Choroid plexus epithelial cell (primary cell): Measurements from ENCODE around the gene COL9A3.

Source experiments
- DNase-seq: peaks from one replicate; pipeline ENCODE4 v3.0.0-alpha.2; 2010; ENCODE audit warnings: low read depth
- H3K4me3 ChIP-seq: 2 replicates; pipeline ENCODE4 v1.5.1; 2011; ENCODE audit warnings: low read depth, mild to moderate bottlenecking, control low read depth, low read length, moderate library complexity
- TF ChIP-seq, protein P1 (sequence below): conservative IDR thresholded peaks from 2 replicates; pipeline ENCODE4 v1.5.1; 2011; ENCODE audit warnings: low read depth, mild to moderate bottlenecking, control low read depth, inconsistent platforms, low read length, moderate library complexity

Gene COL9A3

DNA sequence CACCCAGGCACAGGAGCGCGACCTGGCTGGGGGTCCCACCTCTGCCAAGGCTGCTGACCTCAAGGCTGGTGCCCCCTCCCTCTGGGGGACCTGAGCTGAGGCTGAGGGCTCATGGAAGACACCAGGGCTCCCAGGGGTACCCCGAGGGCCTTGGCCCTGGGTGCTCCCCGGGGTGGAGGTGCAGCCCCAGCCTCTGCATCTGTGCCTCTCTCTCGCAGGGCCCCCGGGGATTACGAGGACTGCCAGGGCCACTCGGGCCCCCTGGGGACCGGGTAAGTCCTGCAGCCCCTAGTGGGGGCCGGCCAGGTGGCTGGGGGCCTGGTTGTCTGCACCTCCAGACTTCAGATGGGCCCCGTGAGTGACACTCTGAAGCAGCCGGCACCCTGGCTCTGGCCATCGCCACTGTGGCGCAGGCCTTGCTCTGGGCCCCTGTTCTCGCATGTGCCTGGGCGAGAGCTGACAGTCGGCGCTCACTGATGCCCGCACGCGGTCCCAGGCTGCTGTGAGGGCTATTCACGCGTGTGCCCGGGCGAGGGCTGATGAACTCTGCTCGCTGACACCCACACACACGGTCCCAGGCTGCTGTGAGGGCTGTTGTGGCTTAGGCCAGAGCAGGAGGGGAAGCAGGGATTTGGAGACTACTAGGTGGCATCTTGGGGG is 9.3 kb downstream of the COL9A3 start:
- TF ChIP-seq, protein P1, sequence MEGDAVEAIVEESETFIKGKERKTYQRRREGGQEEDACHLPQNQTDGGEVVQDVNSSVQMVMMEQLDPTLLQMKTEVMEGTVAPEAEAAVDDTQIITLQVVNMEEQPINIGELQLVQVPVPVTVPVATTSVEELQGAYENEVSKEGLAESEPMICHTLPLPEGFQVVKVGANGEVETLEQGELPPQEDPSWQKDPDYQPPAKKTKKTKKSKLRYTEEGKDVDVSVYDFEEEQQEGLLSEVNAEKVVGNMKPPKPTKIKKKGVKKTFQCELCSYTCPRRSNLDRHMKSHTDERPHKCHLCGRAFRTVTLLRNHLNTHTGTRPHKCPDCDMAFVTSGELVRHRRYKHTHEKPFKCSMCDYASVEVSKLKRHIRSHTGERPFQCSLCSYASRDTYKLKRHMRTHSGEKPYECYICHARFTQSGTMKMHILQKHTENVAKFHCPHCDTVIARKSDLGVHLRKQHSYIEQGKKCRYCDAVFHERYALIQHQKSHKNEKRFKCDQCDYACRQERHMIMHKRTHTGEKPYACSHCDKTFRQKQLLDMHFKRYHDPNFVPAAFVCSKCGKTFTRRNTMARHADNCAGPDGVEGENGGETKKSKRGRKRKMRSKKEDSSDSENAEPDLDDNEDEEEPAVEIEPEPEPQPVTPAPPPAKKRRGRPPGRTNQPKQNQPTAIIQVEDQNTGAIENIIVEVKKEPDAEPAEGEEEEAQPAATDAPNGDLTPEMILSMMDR, result no peak
- DNase-seq, result no peak
- H3K4me3 ChIP-seq, result no peak overlapping the region

DNA sequence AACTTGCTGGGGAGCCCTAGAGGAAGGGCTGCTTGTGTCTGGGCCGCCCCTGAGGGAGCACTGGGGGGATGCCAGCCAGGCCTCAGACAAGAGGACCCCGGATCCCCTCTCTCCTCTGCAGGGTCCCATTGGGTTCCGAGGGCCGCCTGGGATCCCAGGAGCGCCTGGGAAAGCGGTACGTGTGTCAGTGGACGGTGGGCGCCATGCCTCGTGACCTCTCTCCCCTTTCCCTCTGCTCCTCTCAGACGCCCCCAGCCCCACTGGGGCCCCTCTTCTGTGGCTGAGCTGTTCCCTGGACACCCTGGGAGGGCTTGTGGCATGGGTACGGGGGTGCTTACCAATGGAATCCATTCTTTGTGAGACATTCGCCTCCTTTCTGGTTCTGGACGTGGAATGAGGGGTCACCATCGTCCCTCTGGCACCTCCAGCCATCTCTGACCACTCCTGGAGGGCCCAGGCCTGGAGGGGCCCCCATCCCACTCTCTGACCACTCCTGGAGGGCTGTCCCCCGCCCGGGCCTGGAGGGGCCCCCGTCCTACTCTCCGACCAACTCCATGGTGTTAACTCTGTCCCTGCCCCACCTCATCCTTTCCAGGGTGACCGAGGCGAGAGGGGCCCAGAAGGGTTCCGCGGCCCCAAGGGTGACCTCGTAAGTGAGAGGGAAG is 9.9 kb downstream of the COL9A3 start:
- H3K4me3 ChIP-seq, result no peak overlapping the region
- no peak for DNase-seq
- TF ChIP-seq, protein P1, result no peak

DNA sequence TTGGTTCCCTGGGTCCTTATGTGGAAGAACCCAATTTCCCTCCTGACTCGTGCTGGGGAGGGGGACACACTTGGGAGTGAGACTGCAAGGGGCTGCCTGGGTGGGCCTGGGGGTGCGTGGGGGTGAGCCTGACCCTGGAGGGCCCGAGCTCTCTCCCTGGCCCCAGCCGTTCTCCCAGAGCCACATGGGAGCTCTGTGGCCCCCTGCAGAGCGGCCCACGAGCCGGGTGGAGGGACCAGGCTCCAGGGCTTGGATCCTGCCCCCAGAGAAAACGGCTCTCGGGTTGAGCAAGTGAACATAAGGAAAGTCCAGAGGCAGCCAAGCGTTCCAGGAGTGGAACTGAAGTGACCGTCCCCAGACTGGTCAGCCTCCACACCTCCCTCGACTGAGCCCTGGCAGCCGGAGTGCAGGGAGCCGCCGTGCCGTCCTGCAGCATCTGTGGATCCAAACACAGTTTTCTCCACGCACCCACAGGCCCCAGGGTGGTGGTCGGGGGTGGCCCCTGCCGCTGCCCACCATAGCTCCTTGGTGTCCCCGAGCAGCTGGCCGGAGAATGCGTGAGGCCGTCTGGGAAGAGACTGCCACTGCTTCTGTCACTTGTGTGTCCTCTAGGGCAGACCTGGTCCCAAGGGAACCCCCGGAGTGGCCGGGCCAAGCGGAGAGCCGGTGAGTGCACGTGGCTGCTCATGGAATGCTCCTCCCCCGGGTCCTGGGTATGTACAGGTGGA is 10.6 kb downstream of the COL9A3 start:
- TF ChIP-seq, protein P1, result no peak
- no peak for DNase-seq
- H3K4me3 ChIP-seq, result no peak overlapping the region

DNA sequence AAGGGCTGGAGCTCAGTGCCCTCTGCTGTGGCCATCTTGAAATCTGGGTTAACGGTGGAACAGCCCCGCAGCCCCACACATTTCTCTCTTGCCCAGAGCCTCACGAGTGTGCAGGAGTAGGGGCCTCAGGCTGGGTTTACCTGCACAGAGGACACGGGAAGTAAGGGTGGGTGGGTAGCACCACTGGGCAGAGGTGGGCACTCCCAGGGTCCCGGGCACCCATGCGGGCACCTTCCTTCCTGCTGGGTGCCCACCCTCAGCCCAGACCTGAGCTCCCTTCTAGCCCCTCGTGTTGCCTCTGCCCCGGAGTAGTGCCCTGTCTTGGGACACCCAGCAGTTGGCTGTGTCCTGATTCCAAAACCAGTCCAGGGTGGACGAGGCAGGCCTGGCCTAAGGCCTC is 11.2 kb downstream of the COL9A3 start:
- DNase-seq, result no peak
- TF ChIP-seq, protein P1, result no peak
- no peak overlapping the region for H3K4me3 ChIP-seq

- H3K4me3 ChIP-seq, result no peak overlapping the region
- TF ChIP-seq, protein P1, result no peak
- DNase-seq, result no peak
Measured at GRCh38 chr20:62828511-62829230, 11.8 kb downstream of the COL9A3 start.

DNA sequence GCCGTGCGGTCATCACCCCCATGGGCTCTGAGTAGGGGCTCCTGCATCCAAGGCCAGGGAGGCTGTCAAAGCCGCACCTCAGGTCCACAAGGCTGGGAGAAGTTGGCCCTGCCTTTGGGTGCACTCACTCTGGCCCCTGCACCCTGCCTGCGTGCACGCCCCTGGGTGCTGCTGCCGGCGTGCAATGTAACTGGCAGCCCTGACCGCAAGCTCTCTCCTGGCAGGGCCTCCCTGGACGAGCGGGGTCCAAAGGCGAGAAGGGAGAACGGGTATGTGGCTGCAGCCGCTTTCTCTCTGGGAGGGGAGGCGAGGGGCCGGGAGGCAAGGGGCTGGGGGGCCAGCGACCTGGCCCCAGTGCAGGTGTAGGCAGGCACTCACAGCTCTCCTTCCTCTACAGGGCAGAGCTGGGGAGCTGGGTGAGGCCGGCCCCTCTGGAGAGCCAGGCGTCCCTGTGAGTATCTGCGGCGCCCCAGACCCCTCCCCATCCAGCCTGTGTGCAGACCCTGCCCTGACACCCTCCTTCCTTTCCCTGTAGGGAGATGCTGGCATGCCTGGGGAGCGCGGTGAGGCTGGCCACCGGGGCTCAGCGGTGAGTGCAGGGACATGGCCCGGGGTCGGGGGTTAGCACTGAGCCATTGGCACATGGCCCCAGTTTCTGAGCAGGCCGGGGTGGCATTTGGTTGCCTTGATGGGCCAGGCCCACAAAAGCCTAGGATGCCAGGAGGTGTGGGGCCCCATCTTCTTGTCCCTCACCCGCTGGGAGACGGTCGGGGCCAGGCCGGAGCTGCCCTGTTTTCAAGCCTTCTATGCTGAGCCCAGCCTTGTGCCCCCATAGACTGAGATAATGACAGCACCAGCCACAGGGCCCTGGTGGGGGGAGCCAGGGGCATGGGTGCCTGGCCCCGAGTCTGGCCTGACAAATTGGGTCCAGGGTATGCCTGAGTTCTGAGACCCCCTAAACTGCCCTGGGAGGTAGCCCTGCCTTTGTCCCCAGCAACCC is 12.7 kb downstream of the COL9A3 start:
- no peak for DNase-seq
- TF ChIP-seq, protein P1, result no peak
- H3K4me3 ChIP-seq, result no peak overlapping the region
